CD4-positive, alpha-beta memory T cell (primary cell): Measurements from ENCODE around the gene ERC1. TPM values are rescaled to one million over a fixed set of nuclear protein-coding genes. Genes with fewer than 3 reads are reported as not detected.

ENCODE experiments used
- CTCF ChIA-PET: fragments of 350-600 bp; sonication (Branson Sonifier 250); formaldehyde crosslinking; loops from one replicate; lab custom pipeline; 2021; ENCODE audit warnings: inconsistent platforms; ENCODE audit not compliant: partially characterized antibody; lab: Charles Lee
- POLR2A ChIA-PET: fragments of 350-600 bp; sonication (Branson Sonifier 250); formaldehyde crosslinking; loops from one replicate; lab custom pipeline; 2021; ENCODE audit not compliant: partially characterized antibody; lab: Charles Lee
- DNase-seq, 5 donors: peaks; one replicate each; pipeline versions ENCODE4 v3.0.0 to v3.0.0-alpha.2; 2020 to 2022; ENCODE audit warnings: mixed read lengths in 1 of 5
- H3K27ac ChIP-seq: one replicate; pipeline ENCODE4 v1.7.0; 2013; ENCODE audit warnings: low read depth, low read length
- H3K27me3 ChIP-seq: 2 replicates; pipeline ENCODE4 v1.7.0; 2013; ENCODE audit warnings: mild to moderate bottlenecking, low read length, moderate library complexity; ENCODE audit not compliant: insufficient read depth
- H3K36me3 ChIP-seq: 2 replicates; pipeline ENCODE4 v1.7.0; 2013; ENCODE audit warnings: mild to moderate bottlenecking, low read length, moderate library complexity; ENCODE audit not compliant: insufficient read depth
- H3K4me1 ChIP-seq: 2 replicates; pipeline ENCODE4 v1.7.0; 2013; ENCODE audit warnings: mild to moderate bottlenecking, low read length, moderate library complexity; ENCODE audit not compliant: insufficient read depth
- H3K4me3 ChIP-seq, 2 donors: one replicate each; pipeline ENCODE4 v1.7.0; 2013; ENCODE audit warnings: low read length in 2 of 2, mild to moderate bottlenecking in 1 of 2
- H3K9me3 ChIP-seq, 2 donors: one replicate each; pipeline ENCODE4 v1.7.0; 2013; ENCODE audit warnings: low read length in 2 of 2, control low read depth in 1 of 2; ENCODE audit not compliant: control insufficient read depth in 1 of 2
- H3K27ac Mint-ChIP-seq, 7 donors: one replicate each; pipeline ENCODE4 v1.8.0; 2020 to 2021; ENCODE audit warnings: mixed read lengths in 7 of 7, mild to moderate bottlenecking in 6 of 7, inconsistent platforms in 3 of 7, moderate library complexity in 3 of 7
- H3K27me3 Mint-ChIP-seq, 2 donors: one replicate each; pipeline ENCODE4 v1.8.0; 2020 to 2021; ENCODE audit warnings: mixed read lengths in 2 of 2
- H3K36me3 Mint-ChIP-seq, 2 donors: one replicate each; pipeline ENCODE4 v1.8.0; 2020 to 2021; ENCODE audit warnings: mixed read lengths in 2 of 2, inconsistent platforms in 1 of 2, mild to moderate bottlenecking in 1 of 2
- H3K4me1 Mint-ChIP-seq, 4 donors: one replicate each; pipeline ENCODE4 v1.8.0; 2020 to 2021; ENCODE audit warnings: mixed read lengths in 4 of 4, mild to moderate bottlenecking in 1 of 4
- H3K4me3 Mint-ChIP-seq, 8 donors: one replicate each; pipeline ENCODE4 v1.8.0; 2020 to 2021; ENCODE audit warnings: mixed read lengths in 8 of 8, mild to moderate bottlenecking in 7 of 8, moderate library complexity in 6 of 8, inconsistent platforms in 3 of 8
- H3K9me3 Mint-ChIP-seq, 8 donors: one replicate each; pipeline ENCODE4 v1.8.0; 2020 to 2021; ENCODE audit warnings: mixed read lengths in 8 of 8, mild to moderate bottlenecking in 5 of 8, inconsistent platforms in 3 of 8, moderate library complexity in 1 of 8
- intact Hi-C: fragments of 100-400 bp; cut with micrococcal nuclease; formaldehyde crosslinking; loops from one replicate; pipeline ENCODE4 v1.15.1; 2023
- polyA plus RNA-seq, 2 donors: library from polyadenylated mRNA; unstranded; fragments of 300-500 nt; fragmentation: Illumina TruSeq; gene quantifications; one replicate each; pipeline ENCODE4 v1.2.3, GENCODE V29; 2021
- total RNA-seq, 2 experiments: library from RNA; stranded (reverse); gene quantifications; one replicate each; pipeline ENCODE4 v1.2.3, GENCODE V29; 2021

The ERC1 gene
- total and polyA plus RNA-seq, 4 experiments from 2014 or later: 4.0 to 41.7 (median 28.7) TPM

DNA sequence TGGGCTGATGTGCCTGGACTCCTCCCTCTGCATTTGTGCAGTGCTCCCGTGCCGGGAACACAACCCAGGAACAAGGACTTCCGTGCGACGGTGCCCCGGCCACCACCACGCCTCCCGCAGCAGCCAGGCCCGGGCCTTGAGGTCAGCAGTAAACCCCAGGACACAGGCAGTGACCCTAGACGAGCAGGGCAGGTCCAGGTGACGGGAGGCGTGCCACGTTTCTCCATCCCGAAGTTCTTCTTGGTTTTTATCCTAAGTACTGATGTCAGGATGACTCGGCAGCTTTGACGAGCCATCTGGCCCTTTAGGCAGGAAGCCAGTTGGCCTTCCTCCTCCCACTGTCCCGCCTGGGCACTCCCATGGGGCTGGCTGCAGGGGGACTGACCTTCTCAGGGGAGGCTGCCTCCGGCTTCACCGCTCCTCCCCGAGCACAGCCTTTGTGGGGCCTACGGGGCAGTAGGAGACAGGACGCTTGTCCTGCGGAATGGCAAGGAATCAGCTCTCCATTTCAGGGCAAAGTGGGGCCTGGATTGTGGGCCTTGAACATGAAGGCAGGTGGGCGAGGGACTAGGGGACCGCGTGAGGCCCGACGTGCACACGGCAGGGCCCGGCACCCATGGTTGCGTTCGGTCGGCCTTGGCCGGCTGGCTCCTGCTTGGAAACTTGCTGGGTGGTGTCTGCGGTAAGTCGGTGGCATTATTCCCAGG, 509.2 kb downstream of the ERC1 start:
- no peak overlapping the region for H3K4me3 ChIP-seq
- Mint-ChIP-seq H3K4me1 (peaks cover 9 to 17% (median 10%) of the 10 kb centered on the region in 4 donors), H3K27me3 (peaks cover 10 to 15% of the 10 kb centered on the region in 2 donors), H3K27ac (no peak overlapping the region), H3K36me3 (no peaks in the 10 kb centered on the region), H3K9me3 (no peaks in the 10 kb centered on the region), H3K4me3 (no peak overlapping the region)
- ChIA-PET POLR2A (no interaction called here), CTCF (no interaction called here)
- no peak for DNase-seq
- H3K27me3 ChIP-seq: no peaks in the 10 kb centered on the region
- no peaks in the 10 kb centered on the region for H3K4me1 ChIP-seq
- intact Hi-C loops: no loop called here
- H3K27ac ChIP-seq: no peak overlapping the region
- no peaks in the 10 kb centered on the region for H3K36me3 ChIP-seq
- no peaks in the 10 kb centered on the region for H3K9me3 ChIP-seq

DNA sequence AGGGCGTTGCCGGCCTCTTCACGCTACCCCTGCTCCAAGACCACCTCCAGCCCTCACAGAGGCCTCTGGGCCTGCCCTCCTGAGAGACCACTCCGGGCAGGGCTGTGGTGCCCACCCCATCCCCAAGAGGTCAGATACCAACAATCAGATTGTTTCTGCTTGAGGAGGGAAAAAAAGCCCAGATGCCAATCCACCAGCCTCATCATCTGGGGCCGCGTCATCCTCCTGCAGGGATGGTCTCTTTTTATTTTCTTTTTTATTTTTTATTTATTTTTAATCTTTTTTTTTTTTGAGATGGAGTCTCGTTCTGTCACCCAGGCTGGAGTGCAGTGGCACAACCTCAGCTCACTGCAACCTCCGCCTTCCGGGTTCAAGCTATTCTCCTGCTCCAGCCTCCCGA, 510.0 kb downstream of the ERC1 start:
- Histone ChIP-seq H3K27ac (no peak overlapping the region), H3K4me1 (no peaks in the 10 kb centered on the region), H3K4me3 (no peak overlapping the region), H3K27me3 (no peaks in the 10 kb centered on the region), H3K9me3 (no peaks in the 10 kb centered on the region), H3K36me3 (no peaks in the 10 kb centered on the region)
- no peak for DNase-seq
- CTCF ChIA-PET: no interaction called here
- intact Hi-C loops: no loop called here
- POLR2A ChIA-PET: no interaction called here
- Mint-ChIP-seq H3K4me3 (no peak overlapping the region), H3K4me1 (peaks cover 9 to 22% (median 10%) of the 10 kb centered on the region in 4 donors), H3K27ac (no peak overlapping the region), H3K36me3 (no peaks in the 10 kb centered on the region), H3K9me3 (no peaks in the 10 kb centered on the region), H3K27me3 (peaks cover 10 to 17% of the 10 kb centered on the region in 2 donors)

- Histone ChIP-seq H3K27ac (no peak overlapping the region), H3K4me1 (no peaks in the 10 kb centered on the region), H3K27me3 (no peaks in the 10 kb centered on the region), H3K9me3 (no peaks in the 10 kb centered on the region), H3K4me3 (no peak overlapping the region), H3K36me3 (no peaks in the 10 kb centered on the region)
- H3K4me1 Mint-ChIP-seq: peaks cover 9 to 22% (median 10%) of the 10 kb centered on the region in 4 donors
- H3K27me3 Mint-ChIP-seq: peaks cover 10 to 22% of the 10 kb centered on the region in 2 donors
- no peak for DNase-seq
- intact Hi-C loops: no loop called here
- no peak overlapping the region for H3K27ac Mint-ChIP-seq
- H3K4me3 Mint-ChIP-seq: no peak overlapping the region
- CTCF ChIA-PET: no interaction called here
- H3K9me3 Mint-ChIP-seq: no peaks in the 10 kb centered on the region
- POLR2A ChIA-PET: no interaction called here
- no peaks in the 10 kb centered on the region for H3K36me3 Mint-ChIP-seq
Measured at GRCh38 chr12:1501695-1502378, 510.8 kb downstream of the ERC1 start.

DNA sequence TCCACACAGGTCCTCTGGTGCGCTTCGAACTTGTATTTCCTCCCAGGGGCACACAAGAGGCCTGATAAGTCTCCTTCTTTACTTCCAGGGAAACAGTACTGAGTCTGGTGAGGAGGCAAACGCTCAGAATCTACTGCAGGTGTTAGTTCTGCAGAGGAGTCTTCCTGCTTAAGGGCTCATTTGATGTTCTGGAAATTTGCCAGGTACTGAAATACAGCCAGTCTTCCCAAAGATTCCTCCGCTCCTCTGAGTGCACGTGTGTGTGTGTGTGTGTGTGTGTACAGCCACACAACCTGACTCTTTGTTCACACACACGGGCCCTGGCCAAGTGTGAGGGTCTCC, 511.3 kb downstream of the ERC1 start:
- Mint-ChIP-seq H3K27me3 (peaks cover 10 to 22% of the 10 kb centered on the region in 2 donors), H3K36me3 (no peaks in the 10 kb centered on the region), H3K4me1 (peaks cover 9 to 22% (median 10%) of the 10 kb centered on the region in 4 donors), H3K27ac (peak overlapping the region in 1 of 7 donors; percentile 2), H3K9me3 (no peaks in the 10 kb centered on the region), H3K4me3 (peak overlapping the region in 1 of 8 donors; percentile 38)
- ChIA-PET CTCF (no interaction called here), POLR2A (no interaction called here)
- no peak overlapping the region for H3K27ac ChIP-seq
- H3K9me3 ChIP-seq: no peaks in the 10 kb centered on the region
- H3K27me3 ChIP-seq: no peaks in the 10 kb centered on the region
- intact Hi-C loops: no loop called here
- no peaks in the 10 kb centered on the region for H3K4me1 ChIP-seq
- no peaks in the 10 kb centered on the region for H3K36me3 ChIP-seq
- DNase-seq: no peak
- no peak overlapping the region for H3K4me3 ChIP-seq

DNA sequence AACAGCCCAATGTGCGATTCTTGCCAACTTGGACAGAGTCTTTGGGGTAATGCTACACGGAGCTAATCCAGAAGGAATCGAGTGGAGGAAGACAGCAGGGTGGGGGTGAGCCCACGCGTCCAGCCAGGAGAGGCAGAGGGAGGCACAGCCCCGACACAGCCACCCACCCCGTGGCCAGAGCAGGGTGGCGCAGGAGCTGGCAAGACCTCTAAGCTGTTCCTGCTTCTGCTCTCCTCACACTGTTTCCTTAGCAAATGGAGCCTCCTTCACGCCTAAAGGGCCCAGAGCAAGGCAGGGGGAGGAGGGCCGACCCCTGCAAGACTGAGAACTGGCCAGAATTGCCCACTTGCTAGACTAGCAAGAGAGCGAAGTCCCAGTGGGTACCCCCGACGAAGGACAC, 511.8 kb downstream of the ERC1 start:
- Histone ChIP-seq H3K4me3 (no peak overlapping the region), H3K4me1 (no peaks in the 10 kb centered on the region), H3K9me3 (no peaks in the 10 kb centered on the region), H3K27ac (no peak overlapping the region), H3K36me3 (no peaks in the 10 kb centered on the region), H3K27me3 (no peaks in the 10 kb centered on the region)
- intact Hi-C loops: no loop called here
- no peaks in the 10 kb centered on the region for H3K36me3 Mint-ChIP-seq
- peaks cover 9 to 22% (median 10%) of the 10 kb centered on the region in 4 donors for H3K4me1 Mint-ChIP-seq
- H3K9me3 Mint-ChIP-seq: no peaks in the 10 kb centered on the region
- no peak overlapping the region for H3K27ac Mint-ChIP-seq
- H3K4me3 Mint-ChIP-seq: no peak overlapping the region
- no peak for DNase-seq
- peaks cover 10 to 22% of the 10 kb centered on the region in 2 donors for H3K27me3 Mint-ChIP-seq
- CTCF ChIA-PET: no interaction called here
- POLR2A ChIA-PET: no interaction called here

DNA sequence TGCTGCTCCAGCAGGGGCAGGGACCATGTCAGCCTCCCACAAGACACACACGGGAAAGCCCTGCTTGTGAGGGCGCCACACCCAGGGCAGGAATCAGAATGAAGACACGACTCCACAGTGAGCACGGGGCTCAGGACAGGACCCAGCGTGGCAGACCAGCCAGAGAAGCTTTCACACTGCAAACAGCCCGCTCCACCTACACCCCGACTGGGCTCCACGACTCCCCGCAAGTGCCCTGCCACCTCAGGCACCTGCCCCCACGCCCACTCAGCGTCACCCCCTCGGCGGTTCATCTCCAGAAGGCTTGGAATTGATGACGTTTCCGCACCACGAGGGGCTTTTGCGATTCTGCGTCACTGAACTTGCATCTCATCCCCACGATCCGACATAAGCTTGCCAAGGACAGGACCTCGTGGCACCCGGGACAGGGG, 512.3 kb downstream of the ERC1 start:
- Histone ChIP-seq H3K27me3 (no peaks in the 10 kb centered on the region), H3K4me1 (no peaks in the 10 kb centered on the region), H3K36me3 (no peaks in the 10 kb centered on the region), H3K9me3 (no peaks in the 10 kb centered on the region), H3K4me3 (no peak overlapping the region), H3K27ac (no peak overlapping the region)
- no peak overlapping the region for H3K4me3 Mint-ChIP-seq
- DNase-seq: no peak
- intact Hi-C loops: no loop called here
- H3K27me3 Mint-ChIP-seq: peaks cover 10 to 24% of the 10 kb centered on the region in 2 donors
- no peaks in the 10 kb centered on the region for H3K9me3 Mint-ChIP-seq
- peaks cover 9 to 22% (median 10%) of the 10 kb centered on the region in 4 donors for H3K4me1 Mint-ChIP-seq
- POLR2A ChIA-PET: interaction anchor here (0.6 kb wide), 1 partner anchor 1230 kb away, joined by 5 read pairs; no protein-coding TSS in a partner anchor
- H3K36me3 Mint-ChIP-seq: no peaks in the 10 kb centered on the region
- no peak overlapping the region for H3K27ac Mint-ChIP-seq
- CTCF ChIA-PET: no interaction called here

- intact Hi-C loops: no loop called here
- no peaks in the 10 kb centered on the region for H3K27me3 ChIP-seq
- H3K36me3 Mint-ChIP-seq: no peaks in the 10 kb centered on the region
- H3K36me3 ChIP-seq: no peaks in the 10 kb centered on the region
- no peak overlapping the region for H3K4me3 ChIP-seq
- no peak overlapping the region for H3K27ac ChIP-seq
- peaks cover 10 to 24% of the 10 kb centered on the region in 2 donors for H3K27me3 Mint-ChIP-seq
- H3K4me1 Mint-ChIP-seq: peaks cover 9 to 22% (median 10%) of the 10 kb centered on the region in 4 donors
- no peaks in the 10 kb centered on the region for H3K9me3 Mint-ChIP-seq
- POLR2A ChIA-PET: no interaction called here
- H3K9me3 ChIP-seq: no peaks in the 10 kb centered on the region
- peak overlapping the region in 7 of 8 donors; percentile 11 to 79 (median 77) for H3K4me3 Mint-ChIP-seq
- DNase-seq: no peak
- no peaks in the 10 kb centered on the region for H3K4me1 ChIP-seq
- peak overlapping the region in 3 of 7 donors; percentile 0 to 79 (median 18) for H3K27ac Mint-ChIP-seq
- CTCF ChIA-PET: no interaction called here
Measured at GRCh38 chr12:1504304-1504894, 513.4 kb downstream of the ERC1 start.
